Ovary (tissue), 9 donors: ENCODE results near the gene MTREX. TPM values are rescaled to one million over a fixed set of nuclear protein-coding genes. Genes with fewer than 3 reads are reported as not detected.

Experiments used
- DNase-seq, 5 donors: peaks; one replicate each; pipeline ENCODE4 v3.0.0-alpha.2; 2019 to 2020
- H3K27ac ChIP-seq, 2 donors: fragments of 200-600 bp; one replicate each; pipeline versions ENCODE4 v1.5.1 to v1.8.0; 2019 to 2022
- H3K27me3 ChIP-seq: fragments of 200-600 bp; one replicate; pipeline ENCODE4 v1.8.0; 2022
- H3K36me3 ChIP-seq: fragments of 200-600 bp; sonication (generic); one replicate; pipeline ENCODE4 v1.5.1; 2019
- H3K4me1 ChIP-seq: one replicate; pipeline ENCODE4 v1.8.1; 2013; ENCODE audit warnings: mild to moderate bottlenecking, moderate library complexity; ENCODE audit not compliant: insufficient read depth
- H3K4me3 ChIP-seq: fragments of 200-600 bp; sonication (generic); one replicate; pipeline ENCODE4 v1.5.1; 2017
- H3K9me3 ChIP-seq, 2 donors: fragments of 200-600 bp in 1 of 2; sonication (generic) in 1 of 2; one replicate each; pipeline versions ENCODE4 v1.5.1 to v1.8.1; 2013 to 2019; ENCODE audit warnings: mild to moderate bottlenecking in 1 of 2, moderate library complexity in 1 of 2
- CTCF ChIP-seq, 3 donors: fragments of 450-650 bp in 2 of 3; fragments of 200-600 bp in 1 of 3; IDR thresholded peaks; one replicate each; pipeline versions ENCODE4 v1.5.1 to v1.8.0; 2016 to 2022; ENCODE audit warnings: antibody characterized with exemption in 3 of 3, mild to moderate bottlenecking in 1 of 3
- EP300 ChIP-seq: sonication (generic); formaldehyde crosslinking; IDR thresholded peaks from one replicate; pipeline ENCODE4 v1.6.1; 2017; ENCODE audit warnings: antibody characterized with exemption
- POLR2A ChIP-seq: fragments of 450-650 bp; IDR thresholded peaks from one replicate; pipeline ENCODE4 v1.6.1; 2017; ENCODE audit warnings: antibody characterized with exemption, mild to moderate bottlenecking, moderate library complexity
- WGBS, 3 donors: extraction: QIAGEN DNeasy Blood & Tissue Kit in 1 of 3; methylation state at CpG; one replicate each; pipeline versions ENCODE4 v1.1.5 to v1.1.7; 2013 to 2017; 5-methylcytosine and 5-hydroxymethylcytosine counted together
- intact Hi-C, 4 donors: fragments of 100-400 bp; cut with DNase I; formaldehyde crosslinking; loops; one replicate each; pipeline versions ENCODE4 v1.11.0 to v1.15.1; 2022 to 2023
- polyA plus RNA-seq, 2 donors: library from polyadenylated mRNA; stranded (reverse); fragments of 200-250 nt in 1 of 2; fragments of 350-450 nt in 1 of 2; fragmentation: Illumina TruSeq in 1 of 2; extraction: RNeasy Lipid Tissue Mini Kit (QIAGEN cat#74804) in 1 of 2; gene quantifications; one replicate each; pipeline ENCODE4 v1.2.3, GENCODE V29; 2013 to 2014
- total RNA-seq, 7 donors: library from RNA; depleted of rRNA in 2 of 7; stranded (reverse); fragments of >200 nt in 2 of 7; fragmentation: NEBNext Ultra II Directional in 3 of 7; extraction: Animal tissue kit (Norgen Biotek cat#: 25700) in 3 of 7; gene quantifications; one replicate each; pipeline versions ENCODE4 v1.1.0 to v1.2.4, GENCODE V29; 2016 to 2023
- donor health status: DM: no; HTN: no; CAD: no; lungs with moderate emphysema.
- donor health status: DM: no; HTN: no; CAD: no.
- donor health status: Bipolar disorder and iron deficiency.
- donor health status: DM: yes; HTN: yes; CAD: no.
- donor health status: DM: no; HTN: no; CAD: no.
- donor health status: DM: yes; HTN: yes; CAD: no.

The MTREX gene
- total and polyA plus RNA-seq, 9 donors = 24.3 to 65.3 (median 62.1) TPM

GRCh38 chr5:55418994-55419968, 111.5 kb downstream of the MTREX start:
- no peak for DNase-seq
- H3K27me3 ChIP-seq = no peaks in the 10 kb centered on the region
- intact Hi-C loops = no loop called here
- no peaks in the 10 kb centered on the region for H3K4me1 ChIP-seq
- no peaks in the 10 kb centered on the region for H3K9me3 ChIP-seq
- TF ChIP-seq POLR2A (no peak), CTCF (IDR thresholded peaks at IDR 0.05) (no peak), EP300 (no peak)
- no peak overlapping the region for H3K27ac ChIP-seq
- H3K4me3 ChIP-seq = no peak overlapping the region
- no peaks in the 10 kb centered on the region for H3K36me3 ChIP-seq

GRCh38 chr5:55421074-55421529, 113.3 kb downstream of the MTREX start:
- Histone ChIP-seq H3K4me3 (no peak overlapping the region), H3K9me3 (no peaks in the 10 kb centered on the region), H3K27ac (no peak overlapping the region), H3K36me3 (no peaks in the 10 kb centered on the region), H3K4me1 (no peaks in the 10 kb centered on the region), H3K27me3 (no peaks in the 10 kb centered on the region)
- intact Hi-C loops = loop anchor here in 1 of 4 donors (10.0 kb wide), 1 partner anchor 114 kb away; the partner anchor contains the start of gene PLPP1
- no peak for TF ChIP-seq EP300
- no peak for TF ChIP-seq CTCF (IDR thresholded peaks at IDR 0.05)
- no peak for TF ChIP-seq POLR2A
- no peak for DNase-seq
- 85 to 93% (median 90%) methylated on average over 4 of the region's 4 CpGs for WGBS, 3 donors

- intact Hi-C loops = loop anchor here in 1 of 4 donors (10.0 kb wide), 1 partner anchor 108 kb away; the partner anchor contains the start of gene PLPP1
- Histone ChIP-seq H3K4me1 (peaks cover 1% of the 10 kb centered on the region), H3K27ac (no peak overlapping the region), H3K36me3 (no peaks in the 10 kb centered on the region), H3K9me3 (no peaks in the 10 kb centered on the region), H3K27me3 (no peaks in the 10 kb centered on the region), H3K4me3 (no peak overlapping the region)
- WGBS, 3 donors = 98 to 99% (median 99%) methylated on average over 4 of the region's 4 CpGs
- no peak for DNase-seq
- TF ChIP-seq EP300 = no peak
- TF ChIP-seq POLR2A = no peak
- TF ChIP-seq CTCF (IDR thresholded peaks at IDR 0.05) = no peak
Observed at GRCh38 chr5:55426455-55426854, 118.7 kb downstream of the MTREX start.

GRCh38 chr5:55427157-55427556, 119.4 kb downstream of the MTREX start:
- no peak for TF ChIP-seq POLR2A
- TF ChIP-seq EP300 = no peak
- no peak for TF ChIP-seq CTCF (IDR thresholded peaks at IDR 0.05)
- Histone ChIP-seq H3K27me3 (no peaks in the 10 kb centered on the region), H3K4me3 (no peak overlapping the region), H3K36me3 (no peaks in the 10 kb centered on the region), H3K9me3 (no peaks in the 10 kb centered on the region), H3K27ac (no peak overlapping the region), H3K4me1 (peaks cover 1% of the 10 kb centered on the region)
- no peak for DNase-seq
- 78 to 87% (median 81%) methylated on average over 1 of the region's 1 CpG for WGBS, 3 donors
- intact Hi-C loops = loop anchor here in 1 of 4 donors (10.0 kb wide), 1 partner anchor 108 kb away; the partner anchor contains the start of gene PLPP1
